Coronary artery (tissue), 2 donors: ENCODE measurements around the gene MRPS34.

Source experiments
- DNase-seq: peaks from one replicate; pipeline ENCODE4 v3.0.0-alpha.2; 2017; ENCODE audit warnings: low spot score
- H3K27ac ChIP-seq, 2 donors: fragments of 200-600 bp; sonication (generic); one replicate each; pipeline ENCODE4 v1.5.1; 2016 to 2019
- H3K4me3 ChIP-seq: fragments of 200-600 bp; sonication (generic); 2 replicates; pipeline ENCODE4 v1.5.1; 2016; ENCODE audit warnings: mild to moderate bottlenecking, moderate library complexity
- TF ChIP-seq, protein P1 (sequence below): fragments of 200-600 bp; sonication (generic); IDR thresholded peaks from one replicate; pipeline ENCODE4 v1.5.1; 2019; ENCODE audit warnings: antibody characterized with exemption

MRPS34 gene

DNA sequence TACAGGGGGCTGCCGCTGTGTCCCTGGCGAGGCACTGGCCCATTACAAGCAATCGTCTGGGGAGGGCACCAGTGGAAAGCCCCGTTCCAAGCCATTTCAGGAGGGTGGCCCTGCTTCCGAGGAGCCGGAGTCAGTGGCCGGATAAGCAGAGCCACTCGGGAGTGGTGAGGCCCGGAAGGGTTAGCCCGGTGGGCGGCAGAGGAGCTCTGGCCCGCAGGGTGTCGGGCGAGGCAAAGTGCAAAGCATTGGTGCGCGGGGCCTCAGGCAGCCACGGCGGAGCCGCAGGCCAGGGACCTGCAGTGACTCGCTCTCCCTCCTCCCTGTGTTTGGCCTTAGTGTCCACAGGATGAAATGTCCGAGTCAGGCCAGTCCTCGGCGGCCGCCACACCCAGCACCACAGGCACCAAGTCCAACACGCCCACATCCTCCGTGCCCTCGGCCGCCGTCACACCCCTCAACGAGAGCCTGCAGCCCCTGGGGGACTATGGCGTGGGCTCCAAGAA, 26.2 kb downstream of the MRPS34 start:
- no peak for DNase-seq
- Histone ChIP-seq H3K4me3 (no peak overlapping the region), H3K27ac (no peak overlapping the region)
- TF ChIP-seq, protein P1, sequence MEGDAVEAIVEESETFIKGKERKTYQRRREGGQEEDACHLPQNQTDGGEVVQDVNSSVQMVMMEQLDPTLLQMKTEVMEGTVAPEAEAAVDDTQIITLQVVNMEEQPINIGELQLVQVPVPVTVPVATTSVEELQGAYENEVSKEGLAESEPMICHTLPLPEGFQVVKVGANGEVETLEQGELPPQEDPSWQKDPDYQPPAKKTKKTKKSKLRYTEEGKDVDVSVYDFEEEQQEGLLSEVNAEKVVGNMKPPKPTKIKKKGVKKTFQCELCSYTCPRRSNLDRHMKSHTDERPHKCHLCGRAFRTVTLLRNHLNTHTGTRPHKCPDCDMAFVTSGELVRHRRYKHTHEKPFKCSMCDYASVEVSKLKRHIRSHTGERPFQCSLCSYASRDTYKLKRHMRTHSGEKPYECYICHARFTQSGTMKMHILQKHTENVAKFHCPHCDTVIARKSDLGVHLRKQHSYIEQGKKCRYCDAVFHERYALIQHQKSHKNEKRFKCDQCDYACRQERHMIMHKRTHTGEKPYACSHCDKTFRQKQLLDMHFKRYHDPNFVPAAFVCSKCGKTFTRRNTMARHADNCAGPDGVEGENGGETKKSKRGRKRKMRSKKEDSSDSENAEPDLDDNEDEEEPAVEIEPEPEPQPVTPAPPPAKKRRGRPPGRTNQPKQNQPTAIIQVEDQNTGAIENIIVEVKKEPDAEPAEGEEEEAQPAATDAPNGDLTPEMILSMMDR: no peak

DNA sequence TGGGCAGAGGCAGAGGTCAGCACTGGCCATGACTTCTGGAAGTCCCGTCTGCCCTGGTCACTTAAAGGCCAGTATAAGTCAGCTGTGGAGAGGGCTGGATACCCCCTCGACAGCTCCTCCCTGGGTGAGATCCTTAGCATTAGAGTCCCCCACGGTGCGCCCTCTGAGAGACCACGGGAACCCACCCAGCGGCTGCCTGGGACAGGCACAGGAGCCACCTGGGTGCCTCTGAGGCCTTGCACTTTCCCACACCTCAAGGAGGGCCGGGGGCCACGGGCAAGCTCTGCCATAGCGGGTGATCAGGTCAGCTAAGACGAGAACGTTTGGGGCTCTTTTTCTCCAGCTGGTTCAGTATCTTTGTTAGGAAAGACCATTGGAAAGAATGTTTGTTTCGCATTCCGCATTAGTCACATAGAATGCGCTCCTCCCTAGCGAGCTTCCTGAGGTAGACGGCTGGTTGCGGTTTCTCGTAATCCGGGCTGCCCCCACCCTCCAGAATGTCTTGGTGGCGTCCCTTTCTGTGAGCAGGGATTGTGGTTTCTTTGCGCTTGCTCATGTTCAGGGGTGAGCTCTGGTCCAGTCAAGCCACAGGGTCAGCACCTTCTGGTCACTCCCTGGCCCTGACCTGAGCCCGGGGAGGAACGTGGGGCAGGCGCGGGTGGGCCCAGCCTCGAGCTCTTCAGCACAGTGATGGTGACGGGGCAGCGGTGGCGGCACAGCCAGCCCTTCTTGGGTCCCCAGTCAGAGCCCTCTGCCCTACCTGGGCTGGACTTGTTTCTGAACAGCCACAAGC, 26.8 kb downstream of the MRPS34 start:
- no peak overlapping the region for H3K27ac ChIP-seq
- no peak for DNase-seq
- TF ChIP-seq, protein P1: no peak
- H3K4me3 ChIP-seq: no peak overlapping the region

DNA sequence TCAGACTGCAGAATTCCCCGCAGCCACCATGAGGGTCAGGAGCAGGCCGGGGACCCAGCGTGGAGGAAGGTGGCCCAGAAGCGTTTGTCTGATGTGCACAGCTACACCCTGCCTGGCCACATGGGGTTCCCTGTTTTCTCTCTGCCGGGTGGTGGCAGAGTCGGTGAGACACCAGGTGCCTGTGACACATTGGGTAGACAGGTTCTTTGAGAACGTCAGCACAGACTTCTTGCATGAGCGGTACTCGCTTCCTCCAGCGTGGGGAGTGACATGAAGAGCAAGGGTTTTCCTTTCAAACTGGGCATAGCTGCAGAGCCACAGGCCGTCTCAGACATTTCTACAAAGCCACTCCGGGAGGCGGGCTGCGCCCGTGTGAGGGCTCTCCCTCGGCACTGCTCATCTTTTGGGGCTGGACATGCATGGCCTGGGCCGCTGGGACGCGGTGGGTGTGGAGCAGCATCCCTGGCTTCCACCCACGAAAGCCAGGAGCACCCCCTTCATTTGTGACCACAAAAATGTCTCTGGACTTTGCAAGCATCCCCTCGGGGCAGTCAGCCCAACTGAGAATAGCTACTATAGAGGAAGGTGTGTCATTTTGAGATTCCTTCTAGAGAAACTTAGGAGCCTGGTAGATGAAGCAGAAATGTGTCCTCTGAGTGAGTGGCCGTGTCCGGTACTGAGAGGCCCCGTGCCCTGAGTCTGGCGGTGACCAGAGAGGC, 27.6 kb downstream of the MRPS34 start:
- DNase-seq: no peak
- TF ChIP-seq, protein P1: no peak
- Histone ChIP-seq H3K4me3 (no peak overlapping the region), H3K27ac (no peak overlapping the region)

DNA sequence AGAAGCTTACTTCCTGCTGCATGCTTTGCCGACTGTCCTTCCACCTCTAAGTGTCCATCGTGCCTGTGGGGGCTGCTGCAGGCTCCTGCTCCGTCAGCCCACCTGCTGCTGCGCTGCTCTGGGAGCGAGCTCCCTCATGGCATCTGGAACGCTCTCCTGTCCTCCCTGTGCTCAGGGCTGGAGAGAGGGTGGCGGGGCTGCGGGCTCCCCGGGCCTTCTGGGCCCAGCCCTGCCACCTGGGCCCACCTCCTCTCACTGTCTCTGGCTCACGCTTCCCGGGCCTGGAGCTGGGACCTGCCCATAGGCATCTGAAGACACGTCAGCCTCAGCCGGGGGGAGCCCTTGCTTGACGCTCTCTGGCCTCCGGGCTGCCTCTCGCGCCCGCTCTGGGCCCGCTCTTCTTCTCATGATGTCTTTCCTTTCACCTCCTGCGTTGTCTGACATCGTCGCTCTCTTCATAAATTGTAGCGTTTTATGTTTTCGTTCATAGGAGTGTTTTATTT, 28.5 kb downstream of the MRPS34 start:
- no peak for DNase-seq
- TF ChIP-seq, protein P1: no peak
- no peak overlapping the region for H3K27ac ChIP-seq
- H3K4me3 ChIP-seq: no peak overlapping the region

DNA sequence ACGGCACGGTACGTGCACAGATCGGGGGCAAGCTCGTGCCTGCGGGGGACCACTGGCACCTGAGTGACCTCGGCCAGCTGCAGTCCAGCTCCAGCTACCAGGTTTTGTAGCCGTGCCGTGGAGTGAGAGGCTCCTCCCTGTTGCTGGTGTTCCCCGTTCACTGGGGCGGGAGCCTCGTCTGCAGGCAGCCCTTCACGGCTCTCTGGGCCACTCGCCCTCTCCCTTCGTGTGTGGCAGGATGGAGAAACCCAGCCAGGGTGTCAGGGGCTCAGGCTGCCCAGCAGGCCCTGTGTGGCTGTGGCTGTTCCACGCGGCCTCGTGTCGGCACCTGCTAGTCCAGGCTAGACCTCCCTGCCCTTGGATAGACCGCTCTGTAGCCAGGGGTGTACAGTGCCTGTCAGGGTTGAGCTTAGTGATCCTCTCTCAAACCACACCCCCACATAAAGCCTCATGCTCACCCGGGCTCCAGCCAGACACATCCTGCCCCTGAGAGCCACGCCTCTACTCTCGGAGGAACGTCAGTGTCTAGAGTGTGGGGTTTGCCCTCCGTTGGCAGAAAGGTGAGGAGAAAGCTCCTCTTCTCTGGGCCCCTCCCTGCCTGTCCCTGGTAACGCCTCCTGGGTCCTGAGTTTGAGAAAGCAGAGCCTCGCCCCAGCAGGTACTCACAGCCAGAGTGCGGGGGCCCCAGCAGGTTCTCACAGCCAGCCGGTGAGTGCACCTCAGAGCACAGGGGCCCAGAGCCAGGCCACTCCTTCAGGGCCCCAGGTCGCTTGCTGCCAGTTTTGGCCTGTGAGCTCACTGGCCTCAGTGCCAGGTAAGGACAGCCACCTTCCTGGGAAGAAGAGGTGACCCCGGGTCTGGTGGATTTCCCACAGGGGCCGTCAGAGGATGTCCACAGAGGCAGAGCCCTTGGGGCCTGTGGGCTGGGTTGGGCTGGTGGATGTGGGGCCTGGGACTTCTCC, 29.3 kb downstream of the MRPS34 start:
- Histone ChIP-seq H3K27ac (no peak overlapping the region), H3K4me3 (no peak overlapping the region)
- TF ChIP-seq, protein P1: no peak
- no peak for DNase-seq

DNA sequence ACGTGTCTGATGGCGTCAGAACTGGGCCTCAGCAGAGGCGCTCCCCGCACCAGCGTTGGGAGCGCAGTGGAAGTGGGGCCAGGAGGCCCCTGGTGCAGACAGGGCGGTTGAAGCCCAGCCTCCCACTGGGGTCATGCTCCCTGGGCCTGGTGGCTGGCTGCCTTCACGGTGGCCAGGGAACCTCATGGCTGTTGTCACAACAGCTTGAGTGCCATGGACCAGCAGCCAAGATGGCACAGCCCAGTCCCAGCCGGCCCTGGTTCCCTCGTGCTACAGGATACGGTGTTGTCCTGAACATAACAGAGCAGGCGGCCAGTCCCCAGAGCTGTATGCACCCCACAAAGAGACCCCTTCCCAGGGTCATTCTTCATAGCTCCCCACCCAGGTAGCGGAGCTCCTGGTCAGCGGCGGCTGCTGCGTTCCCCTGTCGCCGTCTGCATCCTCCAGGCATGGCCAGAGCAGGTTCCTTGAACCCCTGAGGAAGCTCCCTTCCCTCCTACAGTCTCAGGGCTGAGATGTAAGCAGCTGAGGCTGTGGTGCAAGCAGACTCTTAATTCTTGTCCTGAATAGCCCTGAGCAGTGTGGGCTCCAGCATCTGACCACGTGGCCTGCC, 31.3 kb downstream of the MRPS34 start:
- no peak for DNase-seq
- TF ChIP-seq, protein P1: no peak
- Histone ChIP-seq H3K4me3 (no peak overlapping the region), H3K27ac (no peak overlapping the region)
